ENCODE measurements around the gene CCDC69.
"Not testable (repeated sequence)": the region's sequence is repeated elsewhere in the genome, so short reads cannot be mapped to it uniquely, and the experiment has no call there.

The CCDC69 gene

DNA sequence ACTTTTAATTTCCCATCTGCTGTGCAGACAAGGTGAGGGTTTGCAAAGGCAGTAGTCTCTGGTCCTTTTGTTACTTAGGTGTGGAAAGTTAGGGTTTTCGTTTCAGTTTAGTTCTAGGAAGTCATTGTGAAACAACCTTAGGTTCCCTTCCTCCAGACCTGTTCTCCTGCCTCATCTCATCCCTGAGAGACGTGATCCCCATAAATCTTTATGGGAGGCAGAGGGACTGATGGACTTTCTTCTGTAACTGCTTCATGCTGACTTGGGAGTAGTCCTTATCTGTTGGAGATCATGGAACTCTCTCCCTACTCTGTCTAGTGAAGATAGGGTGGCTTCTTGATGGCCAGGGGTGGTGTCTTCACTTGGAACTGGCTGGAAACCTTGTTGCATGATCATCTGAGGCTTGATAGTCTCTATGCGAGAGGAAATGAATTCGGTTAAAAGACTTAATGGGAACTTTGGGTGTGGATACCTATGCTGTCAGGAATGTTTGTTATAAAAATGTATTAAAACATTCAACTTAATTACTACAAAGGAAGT lies 21.9 kb upstream of the CCDC69 start:
- DNase-seq (ENCODE audit: low spot score): no peak

- DNase-seq (ENCODE audit: low spot score): no peak
Measured at GRCh38 chr5:151244206-151244605, 20.3 kb upstream of the CCDC69 start.

DNA sequence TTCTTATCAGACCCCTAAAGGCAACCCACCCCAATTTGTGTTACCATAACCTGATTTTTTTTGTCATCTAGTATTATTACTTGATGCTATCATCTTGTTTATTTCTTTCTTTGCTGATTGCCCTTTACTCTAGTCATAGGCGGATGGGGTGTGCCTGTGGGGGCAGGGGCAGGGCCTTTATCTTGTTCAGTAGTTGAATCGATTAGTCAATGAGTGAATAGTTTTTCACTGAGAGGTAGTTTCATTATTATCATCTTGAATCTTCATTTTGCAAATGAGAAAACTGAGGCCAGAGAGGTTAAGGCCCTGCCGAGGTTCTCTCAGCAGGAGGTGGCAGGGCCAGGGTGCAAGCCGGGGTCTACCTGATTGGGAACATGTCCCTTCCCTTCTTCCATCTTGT lies 19.7 kb upstream of the CCDC69 start:
- DNase-seq (ENCODE audit: low spot score): no peak

GRCh38 chr5:151243127-151243526 lies 19.2 kb upstream of the CCDC69 start:
- no peak for DNase-seq (ENCODE audit: low spot score)

GRCh38 chr5:151240924-151241635 lies 17.2 kb upstream of the CCDC69 start:
- DNase-seq (ENCODE audit: low spot score): no peak

GRCh38 chr5:151240268-151240835 lies 16.5 kb upstream of the CCDC69 start:
- DNase-seq (ENCODE audit: low spot score): not testable (repeated sequence)

DNA sequence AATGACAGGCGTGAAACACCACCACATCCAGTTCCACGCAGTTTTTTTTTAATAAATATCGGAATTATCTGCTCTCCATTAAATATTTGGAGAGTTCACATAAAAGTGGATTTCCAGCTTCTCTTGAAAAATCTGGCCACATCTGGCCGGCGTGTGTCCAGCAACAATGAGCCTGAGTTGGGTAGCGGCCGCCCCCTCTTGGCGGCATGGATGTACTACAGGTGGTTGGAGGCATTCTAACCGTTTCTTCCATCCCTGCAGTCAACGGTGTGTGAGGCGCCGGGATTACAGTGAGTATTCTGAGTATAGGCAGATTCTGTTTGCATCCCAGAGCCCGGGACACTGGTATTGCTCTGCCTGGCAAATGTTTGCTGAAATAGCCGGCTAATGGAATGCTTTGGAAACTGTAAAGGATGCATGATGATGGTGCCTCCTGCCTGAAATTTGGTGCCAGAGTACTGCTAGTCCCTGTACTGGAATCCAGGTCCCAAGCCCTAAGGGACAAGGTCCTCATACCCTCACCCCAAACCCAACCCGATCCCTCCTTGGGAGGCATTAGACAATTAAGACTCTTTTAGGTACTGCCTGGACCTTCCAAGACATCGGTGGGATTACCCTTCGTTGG lies 15.5 kb upstream of the CCDC69 start:
- peak; percentile 78 for DNase-seq (ENCODE audit: low spot score)

DNA sequence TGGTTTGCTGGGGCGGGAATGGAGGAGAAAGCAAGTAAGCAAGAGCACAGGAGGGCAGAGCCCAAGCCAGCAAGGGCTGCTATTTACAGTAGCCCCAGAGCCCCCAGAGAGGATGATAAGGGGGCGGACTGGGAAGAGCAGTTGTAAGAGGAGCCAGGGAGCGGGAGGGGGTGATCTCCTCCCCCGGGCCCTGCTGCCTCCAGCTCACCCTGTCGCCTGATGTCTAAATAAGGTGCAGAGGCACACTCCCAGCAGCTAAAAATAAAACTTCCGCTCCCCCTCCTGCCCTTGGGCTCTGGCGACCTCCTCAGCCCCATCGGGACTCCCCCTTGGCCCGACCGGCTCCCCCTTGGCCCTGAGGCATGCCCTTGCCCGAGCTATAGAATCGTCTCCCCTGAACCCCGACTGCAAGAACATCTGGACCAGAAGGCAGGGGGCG lies 14.4 kb upstream of the CCDC69 start:
- DNase-seq (ENCODE audit: low spot score): no peak

DNA sequence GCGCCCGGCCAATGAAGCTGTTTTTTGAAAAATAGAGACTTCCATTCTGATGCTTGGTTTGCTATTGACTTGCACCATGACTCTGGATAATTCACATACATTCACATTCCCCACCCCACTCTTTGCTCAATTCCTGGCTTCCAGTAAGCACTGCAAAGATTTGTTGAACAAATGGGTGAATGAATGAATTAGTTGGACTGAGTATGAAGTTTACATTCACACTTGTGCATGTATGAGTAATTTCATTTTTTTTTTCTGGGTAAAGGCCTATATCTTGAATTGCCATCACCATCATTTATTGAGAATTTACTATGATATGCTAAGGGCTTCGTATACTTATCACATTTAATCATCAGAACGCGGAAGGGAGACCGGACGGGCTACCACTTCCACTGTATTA lies 13.8 kb upstream of the CCDC69 start:
- no peak for DNase-seq (ENCODE audit: low spot score)

DNA sequence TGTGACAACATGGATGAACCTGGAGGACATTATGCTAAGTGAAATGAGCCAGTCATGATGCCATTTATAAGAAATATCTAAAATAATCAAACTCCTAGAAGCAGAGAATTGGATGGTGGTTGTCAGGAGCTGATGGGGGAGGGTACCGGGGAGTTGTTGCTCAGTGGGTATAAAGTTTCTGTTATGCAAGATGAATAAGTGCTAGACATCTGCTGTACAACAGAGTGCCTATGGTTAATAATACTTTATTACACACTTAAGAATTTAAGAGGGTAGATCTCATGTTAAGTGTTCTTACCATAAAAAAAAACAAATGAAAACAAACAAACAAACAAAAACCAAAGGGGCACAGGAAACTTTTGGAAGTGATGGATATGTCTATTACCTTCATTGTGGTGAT lies 13.0 kb upstream of the CCDC69 start:
- no peak for DNase-seq (ENCODE audit: low spot score)

GRCh38 chr5:151235239-151235571 lies 11.3 kb upstream of the CCDC69 start:
- not testable (repeated sequence) for DNase-seq (ENCODE audit: low spot score)

DNA sequence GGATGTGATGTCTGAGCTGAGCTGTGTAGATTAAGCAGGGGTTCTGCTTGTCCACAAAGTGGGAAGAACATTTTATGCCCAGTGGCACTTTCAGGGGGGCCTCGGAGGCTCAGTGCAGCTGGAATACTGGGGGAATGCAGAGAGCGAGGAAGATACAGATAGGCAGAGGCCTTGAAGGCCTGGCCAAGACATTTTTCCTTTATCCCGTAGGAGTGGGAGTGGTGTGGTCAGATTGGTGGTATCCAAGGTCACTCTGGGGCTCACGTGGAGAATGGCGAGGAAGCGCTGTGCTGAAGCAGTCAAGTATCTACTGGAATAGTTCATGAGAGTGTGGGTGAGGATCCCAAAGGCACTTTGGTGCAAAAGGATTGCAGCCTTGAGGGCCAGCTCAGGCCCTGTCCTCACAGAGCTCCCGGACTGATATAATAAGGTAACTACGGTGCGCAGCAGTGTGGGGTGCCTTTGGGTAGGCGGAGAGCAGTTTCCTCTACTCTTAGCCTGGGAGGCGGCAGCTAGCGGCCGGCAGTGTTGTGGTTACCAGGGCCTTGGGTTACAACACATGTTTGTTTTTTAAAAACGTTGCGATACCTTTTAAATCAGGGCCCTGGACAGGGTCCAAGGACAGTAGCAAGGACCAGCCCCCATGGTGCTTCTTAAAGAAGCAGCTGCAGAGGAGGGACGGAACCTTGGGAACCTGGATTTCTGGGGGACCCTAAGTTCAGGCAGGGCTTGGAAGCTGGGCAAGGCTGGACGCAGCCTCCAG lies 10.8 kb upstream of the CCDC69 start:
- no peak for DNase-seq (ENCODE audit: low spot score)

- no peak for DNase-seq (ENCODE audit: low spot score)
Measured at GRCh38 chr5:151233616-151234085, 9.8 kb upstream of the CCDC69 start.

GRCh38 chr5:151231359-151231758 lies 7.5 kb upstream of the CCDC69 start:
- DNase-seq (ENCODE audit: low spot score): no peak

- DNase-seq (ENCODE audit: low spot score): no peak
Measured at GRCh38 chr5:151230048-151230680, 6.3 kb upstream of the CCDC69 start.

DNA sequence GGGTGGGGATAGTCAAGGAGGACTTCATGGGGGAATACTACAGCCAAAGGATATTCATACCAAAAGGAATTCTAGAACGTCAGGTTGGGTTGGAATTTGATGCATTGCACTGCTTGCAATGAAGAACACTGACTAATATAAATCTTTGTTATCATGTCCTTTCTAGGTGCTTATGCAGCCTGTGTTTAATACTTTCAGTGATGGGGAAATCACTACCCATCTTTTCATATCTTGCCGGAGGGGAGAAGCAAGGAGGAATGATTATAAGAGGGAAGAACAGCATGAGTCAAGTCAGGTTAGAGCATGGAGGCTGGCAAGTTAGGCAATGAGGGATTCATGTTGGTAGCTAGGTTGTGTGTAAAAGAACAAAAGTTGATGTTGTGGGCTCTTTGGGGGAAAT lies 5.1 kb upstream of the CCDC69 start:
- DNase-seq (ENCODE audit: low spot score): no peak

- DNase-seq (ENCODE audit: low spot score): no peak
Measured at GRCh38 chr5:151227918-151228447, 4.1 kb upstream of the CCDC69 start.

GRCh38 chr5:151225475-151225874 lies 1.6 kb upstream of the CCDC69 start:
- DNase-seq (ENCODE audit: low spot score): no peak

GRCh38 chr5:151225071-151225470 lies 1.2 kb upstream of the CCDC69 start:
- no peak for DNase-seq (ENCODE audit: low spot score)

GRCh38 chr5:151224372-151224771 lies 480 bp upstream of the CCDC69 start:
- no peak for DNase-seq (ENCODE audit: low spot score)

DNA sequence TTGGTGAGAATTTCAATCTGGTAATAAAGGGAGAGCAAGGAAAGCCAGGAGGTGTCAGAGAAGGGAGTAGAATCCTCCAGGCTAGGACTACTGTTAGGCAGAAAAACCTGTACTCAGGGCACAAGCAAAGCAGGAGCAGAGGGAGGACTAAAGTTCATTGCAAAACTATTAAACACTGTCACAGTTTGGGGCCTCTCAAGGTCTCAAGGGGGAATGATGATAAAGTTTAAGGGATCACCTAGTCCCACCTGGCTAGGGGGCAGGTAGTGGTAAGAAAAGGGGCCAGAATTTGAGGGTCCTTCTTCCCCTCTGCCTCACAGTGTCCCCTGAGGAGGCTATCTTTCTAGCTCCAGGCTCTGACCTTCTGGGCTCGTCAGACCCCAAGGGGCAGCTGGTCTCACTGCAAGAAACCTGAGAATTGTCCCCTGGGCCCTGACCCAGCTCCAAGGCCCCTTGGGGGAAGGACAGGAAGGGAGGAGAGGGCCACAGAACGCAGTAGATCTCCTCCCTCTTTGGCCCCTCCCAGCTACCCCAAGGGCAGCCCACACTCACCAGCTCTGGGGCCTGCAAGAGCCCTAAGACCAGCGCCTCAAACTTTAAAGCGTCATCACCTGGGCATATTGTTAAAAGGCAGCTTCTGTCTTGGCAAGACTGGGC lies 974 bp downstream of the CCDC69 start:
- DNase-seq (ENCODE audit: low spot score): no peak

Measured in D341Med (cell line).